HG03565 (cell line): ENCODE measurements around the gene MGMT.

ENCODE experiments used
- ATAC-seq: cut with Tn5 transposase; IDR thresholded peaks from one replicate; pipeline ENCODE4 v1.9.1; 2021; ENCODE audit warnings: mild to moderate bottlenecking, moderate library complexity; ENCODE audit not compliant: unreplicated experiment

Gene MGMT

GRCh38 chr10:129517680-129518057 is 50.6 kb downstream of the MGMT start:
- no peak for ATAC-seq

DNA sequence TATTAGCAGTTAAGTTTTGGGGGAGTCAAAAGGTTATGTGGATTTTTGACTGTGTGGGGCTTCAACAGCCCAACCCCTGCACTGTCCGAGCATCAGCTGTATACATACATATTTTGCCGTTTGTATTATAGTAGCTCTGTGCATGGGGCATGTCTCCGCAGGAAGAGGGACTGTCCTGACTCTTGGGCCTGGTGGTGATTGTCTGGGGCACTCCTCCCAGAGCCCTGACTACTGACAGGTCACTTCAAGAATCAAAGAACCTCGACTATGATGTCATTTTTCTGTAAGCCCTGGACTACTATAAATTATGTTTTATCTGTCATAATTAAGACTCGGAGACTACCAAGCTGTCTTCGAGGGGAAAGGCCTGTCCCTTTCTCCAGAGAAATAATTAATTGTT is 51.8 kb downstream of the MGMT start:
- ATAC-seq: no peak

GRCh38 chr10:129520440-129521080 is 53.5 kb downstream of the MGMT start:
- ATAC-seq: no peak

- ATAC-seq: no peak
These were observed 54.4 kb downstream of the MGMT start for GRCh38 chr10:129521161-129522025.

- ATAC-seq: no peak
These were observed 55.1 kb downstream of the MGMT start for GRCh38 chr10:129522041-129522585.

DNA sequence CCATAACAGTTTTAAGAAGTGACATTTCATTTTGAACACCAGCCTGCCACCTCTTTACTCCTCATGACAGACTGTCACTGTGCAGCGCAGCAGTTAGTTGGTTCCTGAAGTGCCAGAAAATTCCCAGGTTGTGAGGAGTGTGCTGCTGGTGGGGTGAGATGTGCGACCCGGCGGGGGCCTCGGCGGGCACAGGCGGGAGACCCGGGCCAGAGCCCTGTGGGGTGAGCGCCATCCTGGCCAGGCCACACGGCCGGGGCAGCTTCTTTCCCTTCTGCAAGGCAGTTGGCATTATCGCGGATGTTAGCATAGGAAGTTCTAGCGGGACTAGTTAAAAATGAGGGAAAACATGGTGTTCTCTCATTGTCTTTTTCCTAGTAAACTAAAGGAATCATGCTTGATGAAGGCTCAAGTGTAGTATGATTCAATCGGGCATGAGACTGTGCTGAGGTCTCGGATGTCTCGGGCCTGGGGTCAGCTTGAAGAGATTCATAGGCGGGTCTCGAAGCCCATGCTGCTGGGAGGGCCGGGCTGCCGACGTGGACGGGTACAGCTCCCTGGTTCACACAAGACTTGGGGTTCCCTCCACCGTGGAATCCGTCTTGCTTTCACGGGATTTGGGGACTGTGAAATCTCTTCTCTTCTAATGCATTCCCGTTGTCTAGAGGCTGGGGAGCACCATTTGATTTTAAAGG is 56.1 kb downstream of the MGMT start:
- ATAC-seq: no peak

DNA sequence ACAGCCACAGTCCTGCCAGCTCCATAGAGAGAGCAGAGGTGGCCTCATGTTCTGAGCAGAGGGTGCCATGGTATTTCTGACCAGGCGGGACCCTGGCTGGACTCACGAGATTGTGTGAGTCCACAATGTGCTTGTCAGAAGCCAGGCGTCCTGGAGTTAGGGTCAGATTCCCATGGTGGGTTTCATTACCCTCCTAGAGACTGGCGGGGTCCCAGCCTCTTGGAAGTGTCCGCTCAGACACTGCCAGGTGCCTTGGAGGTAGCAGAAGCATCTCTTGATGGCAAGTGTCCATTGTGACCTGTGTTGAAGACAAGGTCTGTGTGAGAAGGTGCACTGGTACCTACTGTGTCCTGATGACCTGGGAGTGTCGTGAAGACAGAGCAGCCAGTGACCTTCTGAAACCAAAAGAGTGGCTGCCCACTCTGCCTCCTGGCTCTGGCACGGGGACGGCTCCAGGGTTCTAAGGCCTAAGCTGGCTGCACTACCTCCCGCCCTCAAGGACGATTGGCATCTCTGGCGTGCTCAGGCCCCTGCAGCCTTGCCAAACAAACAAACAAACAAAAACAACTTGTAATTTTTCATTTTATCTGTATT is 56.8 kb downstream of the MGMT start:
- no peak for ATAC-seq

DNA sequence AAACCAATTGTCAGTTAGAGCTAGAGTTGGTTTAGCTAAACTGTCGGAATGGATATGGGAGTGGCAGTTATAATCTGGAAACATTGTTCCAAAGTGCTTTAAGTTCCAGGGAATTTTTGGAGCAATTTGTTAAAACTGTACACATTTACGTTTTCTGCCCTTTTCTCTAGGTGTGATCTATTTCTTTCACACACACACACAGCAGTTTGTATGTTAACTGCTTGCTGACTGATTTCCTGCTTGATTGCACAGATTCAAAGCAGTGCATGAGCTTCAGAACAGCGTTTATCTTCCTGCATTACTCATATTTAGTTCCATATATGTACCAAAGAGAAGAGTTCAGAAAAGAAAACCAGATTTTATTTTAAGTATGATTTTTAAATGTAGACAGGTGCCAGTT is 57.9 kb downstream of the MGMT start:
- ATAC-seq: no peak

DNA sequence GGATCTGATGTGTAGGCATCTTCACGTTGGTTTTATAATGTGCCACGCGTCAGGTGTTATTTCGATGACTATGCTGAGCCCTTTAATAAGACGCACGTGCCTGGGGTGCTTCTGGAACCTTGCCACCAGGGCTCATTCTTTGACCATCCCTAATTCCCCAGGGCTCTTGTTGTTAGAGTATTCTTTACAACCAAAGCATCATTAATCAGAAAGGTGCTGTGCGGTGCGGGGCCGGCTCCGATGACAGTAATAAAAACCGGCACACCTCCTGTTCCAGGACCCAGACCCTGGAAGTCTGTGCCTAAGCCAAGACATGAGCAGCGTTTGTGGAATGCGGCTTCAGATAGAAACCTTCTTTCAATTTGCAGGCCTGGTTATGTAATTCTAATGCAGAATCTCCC is 58.4 kb downstream of the MGMT start:
- ATAC-seq: no peak

- ATAC-seq: no peak
These were observed 59.9 kb downstream of the MGMT start for GRCh38 chr10:129526943-129527342.

DNA sequence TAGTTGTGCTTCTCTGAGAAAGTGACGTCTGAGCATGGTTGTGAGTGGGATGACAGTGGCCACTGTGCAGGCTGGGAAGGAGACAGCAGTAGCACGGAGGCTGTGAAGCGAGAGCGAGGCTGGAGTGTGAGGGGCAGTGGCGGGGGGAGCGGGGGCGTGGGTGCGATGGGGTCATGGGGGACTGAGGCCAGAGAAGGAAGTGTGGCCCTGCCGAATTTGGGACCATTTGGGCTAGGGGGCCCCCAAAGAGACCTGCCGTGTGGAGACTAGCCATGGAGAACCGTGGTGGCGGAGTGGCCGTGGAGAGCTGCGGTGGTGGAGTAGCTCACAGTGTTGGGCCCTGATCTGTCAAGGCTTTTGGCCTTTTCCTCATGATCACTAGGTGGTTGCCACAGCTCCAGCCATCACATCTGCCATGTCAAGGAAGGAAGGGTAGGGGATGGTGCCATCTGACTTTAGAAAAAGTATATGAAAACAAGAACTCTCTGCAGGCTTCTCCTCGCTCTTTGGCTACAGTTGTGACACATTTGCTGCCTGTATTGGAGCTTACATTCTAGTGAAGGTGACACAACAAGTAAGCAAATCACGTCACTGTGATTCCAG is 61.4 kb downstream of the MGMT start:
- ATAC-seq: no peak

GRCh38 chr10:129530581-129530980 is 63.5 kb downstream of the MGMT start:
- ATAC-seq: no peak

DNA sequence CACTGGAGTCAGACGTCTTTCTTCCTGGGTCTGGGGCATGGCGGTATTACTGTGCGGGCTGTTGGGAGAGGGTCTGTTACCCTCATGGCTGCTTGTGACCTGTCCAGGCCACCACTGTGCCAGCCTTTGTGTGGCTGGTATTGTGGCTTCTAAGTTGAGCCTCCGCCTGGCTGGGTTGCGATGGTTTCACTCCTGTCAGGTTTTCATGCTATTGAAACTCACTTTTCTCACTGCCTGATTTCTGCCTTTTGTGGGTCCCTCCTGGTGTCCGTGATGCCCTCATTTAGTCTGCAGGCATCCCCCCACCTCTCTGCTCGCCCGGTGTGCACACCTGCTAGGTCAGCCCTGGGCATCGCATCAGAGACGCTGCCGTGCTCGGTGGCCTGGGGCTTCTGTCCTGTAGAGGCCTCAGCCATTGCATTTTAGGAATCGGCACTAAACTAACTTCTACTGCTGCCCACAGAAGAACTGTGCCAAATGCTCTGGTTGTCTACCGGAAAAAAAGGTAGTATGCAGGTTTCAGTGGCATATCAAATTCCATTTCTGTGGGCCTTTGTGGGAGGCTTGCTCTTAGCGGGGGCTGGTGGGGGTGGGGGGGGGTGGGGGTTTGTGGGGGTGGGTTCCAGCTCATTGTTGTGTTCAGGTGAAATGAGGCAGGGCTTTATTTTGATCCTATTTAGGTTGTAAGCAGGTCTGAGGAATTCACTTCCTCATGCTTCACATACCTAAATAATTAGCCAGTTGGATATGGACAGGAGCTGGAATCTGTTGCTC is 64.3 kb downstream of the MGMT start:
- ATAC-seq: no peak

- ATAC-seq: no peak
These were observed 65.1 kb downstream of the MGMT start for GRCh38 chr10:129531969-129532660.

DNA sequence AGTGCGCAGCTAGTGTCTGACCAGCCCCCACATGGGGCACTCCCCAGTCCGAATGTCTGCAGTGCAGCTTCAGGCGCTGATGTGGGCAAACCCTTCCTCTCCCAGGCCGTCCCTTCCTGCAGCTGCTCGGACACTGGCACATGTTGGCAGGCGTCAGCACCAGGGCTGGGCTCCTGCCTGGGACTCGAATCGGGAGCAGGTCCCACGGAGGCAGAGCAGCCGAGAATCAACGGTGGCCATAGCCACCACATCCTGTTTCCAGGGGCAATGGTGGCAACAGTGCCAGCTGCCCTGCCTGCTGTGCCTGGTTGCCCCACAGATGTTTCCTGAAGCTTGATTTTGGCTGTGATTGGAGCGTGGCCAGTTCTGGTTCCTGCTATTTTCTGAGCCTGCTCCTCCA is 65.8 kb downstream of the MGMT start:
- ATAC-seq: no peak

- no peak for ATAC-seq
These were observed 66.2 kb downstream of the MGMT start for GRCh38 chr10:129533281-129533680.

GRCh38 chr10:129534826-129535225 is 67.8 kb downstream of the MGMT start:
- no peak for ATAC-seq

DNA sequence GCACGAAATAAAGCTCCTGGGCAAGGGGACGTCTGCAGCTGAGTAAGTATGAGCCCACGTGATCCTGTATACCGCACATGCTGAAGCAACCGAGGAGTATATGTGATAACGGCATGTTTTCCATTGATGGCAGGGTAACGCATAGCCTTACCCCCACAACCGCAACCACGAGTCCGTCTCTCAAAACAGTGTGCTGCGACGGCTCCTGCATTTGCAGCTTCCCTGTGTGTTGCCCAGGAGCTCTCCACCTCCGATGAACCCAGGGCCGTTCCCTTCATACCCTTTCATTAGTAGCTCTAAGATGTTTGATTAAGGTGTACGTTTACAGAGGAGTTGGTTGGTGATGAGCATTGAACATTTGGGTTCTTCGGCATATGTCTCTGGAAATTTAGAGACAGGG is 69.3 kb downstream of the MGMT start:
- no peak for ATAC-seq

DNA sequence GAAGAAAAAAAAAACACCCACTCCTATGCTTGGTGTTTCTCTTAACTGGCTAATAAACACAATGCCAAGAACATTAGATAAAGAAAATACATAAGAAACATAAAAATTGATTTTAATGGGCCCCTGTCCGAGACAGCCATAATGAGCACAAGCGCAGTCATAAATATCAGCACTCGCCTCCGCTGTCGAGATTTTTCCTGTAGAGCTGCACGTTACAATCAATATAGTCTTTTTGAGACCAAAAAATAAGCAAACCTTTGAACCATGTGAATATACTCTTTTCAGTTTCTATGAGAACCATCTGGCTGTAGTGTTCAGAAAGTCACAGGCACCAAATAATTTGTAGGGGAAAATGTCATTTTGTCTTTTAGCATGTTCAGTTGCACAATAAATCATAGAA is 70.1 kb downstream of the MGMT start:
- ATAC-seq: no peak

DNA sequence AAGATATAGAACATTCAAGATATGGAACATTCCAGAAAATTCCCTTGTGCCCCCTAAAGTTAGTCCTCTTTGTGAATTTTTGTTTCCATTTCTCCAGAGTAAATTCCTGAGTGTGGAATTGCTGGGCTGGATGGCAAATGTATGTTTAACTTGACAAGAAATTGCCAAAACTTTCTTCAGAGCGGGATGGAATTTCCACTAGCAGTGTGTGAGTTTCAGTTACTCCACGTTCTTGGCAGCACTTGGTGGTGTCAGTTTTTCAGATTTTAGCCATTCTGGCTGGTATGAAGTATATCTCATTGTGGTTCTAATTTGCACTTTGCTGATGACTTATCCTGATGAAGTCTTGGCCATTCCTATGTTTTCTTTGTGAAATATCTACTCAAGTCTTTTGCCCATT is 71.2 kb downstream of the MGMT start:
- no peak for ATAC-seq
